Pancreas (tissue), 10 donors: Measurements from ENCODE around the gene SPATS2L. TPM values are rescaled to one million over a fixed set of nuclear protein-coding genes. Genes with fewer than 3 reads are reported as not detected.

Experiments
- ATAC-seq, 4 donors: fragments of 200-7000 bp; cut with Tn5 transposase; one replicate each; pipeline versions ENCODE4 v1.8.0 to v1.9.1; 2020; ENCODE audit warnings: mild to moderate bottlenecking in 4 of 4, moderate library complexity in 4 of 4
- DNase-seq, 6 donors: peaks; one replicate each; pipeline ENCODE4 v3.0.0-alpha.2; 2020
- FAIRE-seq: peaks from 2 replicates; lab custom pipeline; 2012; peaks lifted over from hg19 to GRCh38; lab: Jason Lieb, UNC
- H3K27ac ChIP-seq, 4 donors: fragments of 200-600 bp; sonication (generic); 1 replicate in 3 of 4; 2 replicates in 1 of 4; pipeline versions ENCODE4 v1.5.0 to v1.8.0; 2020
- H3K27me3 ChIP-seq, 4 donors: fragments of 200-600 bp; one replicate each; pipeline ENCODE4 v1.8.0; 2021
- H3K36me3 ChIP-seq, 3 donors: fragments of 200-600 bp; sonication (generic) in 1 of 3; one replicate each; pipeline versions ENCODE4 v1.5.0 to v1.8.0; 2020 to 2021
- H3K4me1 ChIP-seq, 3 donors: fragments of 200-600 bp; one replicate each; pipeline ENCODE4 v1.8.0; 2021
- H3K4me3 ChIP-seq, 4 donors: fragments of 200-600 bp; sonication (generic) in 2 of 4; one replicate each; pipeline versions ENCODE4 v1.5.0 to v1.8.0; 2020 to 2021
- H3K9me3 ChIP-seq, 4 donors: fragments of 200-600 bp; one replicate each; pipeline ENCODE4 v1.8.0; 2021
- CTCF ChIP-seq, 4 donors: fragments of 200-600 bp; sonication (generic) in 3 of 4; IDR thresholded peaks; one replicate each; pipeline versions ENCODE4 v1.5.0 to v1.8.0; 2021; ENCODE audit warnings: antibody characterized with exemption in 4 of 4
- WGBS, 2 donors: extraction: QIAGEN DNeasy Blood & Tissue Kit; methylation state at CpG; one replicate each; pipeline ENCODE4 v1.1.7; 2013; 5-methylcytosine and 5-hydroxymethylcytosine counted together
- intact Hi-C, 3 donors: fragments of 100-400 bp; cut with DNase I; formaldehyde crosslinking; loops; one replicate each; pipeline versions ENCODE4 v1.11.1 to v1.14.2; 2022
- polyA plus RNA-seq, 2 donors: library from polyadenylated mRNA; stranded (reverse); fragments of 200-250 nt; gene quantifications; one replicate each; pipeline ENCODE4 v1.2.3, GENCODE V29; 2013
- total RNA-seq, 6 donors: library from RNA; stranded (reverse); fragmentation: NEBNext Ultra II Directional in 4 of 6; extraction: Animal tissue kit (Norgen Biotek cat#: 25700) in 4 of 6; gene quantifications; one replicate each; pipeline versions ENCODE4 v1.2.1 to v1.2.4, GENCODE V29; 2021 to 2023
- donor health status: healthy with polysubstance abuse.
- donor health status: DM: no; HTN: no; CAD: no; lungs with moderate emphysema.
- donor health status: DM: no; HTN: no; CAD: no.
- donor health status: control.
- donor health status: control.
- donor health status: Bipolar disorder and iron deficiency.
- donor health status: DM: yes; HTN: yes; CAD: no.
- donor health status: DM: no; HTN: no; CAD: no.
- donor health status: DM: no; HTN: no; CAD: no.
- donor health status: DM: yes; HTN: yes; CAD: no.

SPATS2L gene
- total and polyA plus RNA-seq, 8 donors: 28.8 to 87.0 (median 40.8) TPM

DNA sequence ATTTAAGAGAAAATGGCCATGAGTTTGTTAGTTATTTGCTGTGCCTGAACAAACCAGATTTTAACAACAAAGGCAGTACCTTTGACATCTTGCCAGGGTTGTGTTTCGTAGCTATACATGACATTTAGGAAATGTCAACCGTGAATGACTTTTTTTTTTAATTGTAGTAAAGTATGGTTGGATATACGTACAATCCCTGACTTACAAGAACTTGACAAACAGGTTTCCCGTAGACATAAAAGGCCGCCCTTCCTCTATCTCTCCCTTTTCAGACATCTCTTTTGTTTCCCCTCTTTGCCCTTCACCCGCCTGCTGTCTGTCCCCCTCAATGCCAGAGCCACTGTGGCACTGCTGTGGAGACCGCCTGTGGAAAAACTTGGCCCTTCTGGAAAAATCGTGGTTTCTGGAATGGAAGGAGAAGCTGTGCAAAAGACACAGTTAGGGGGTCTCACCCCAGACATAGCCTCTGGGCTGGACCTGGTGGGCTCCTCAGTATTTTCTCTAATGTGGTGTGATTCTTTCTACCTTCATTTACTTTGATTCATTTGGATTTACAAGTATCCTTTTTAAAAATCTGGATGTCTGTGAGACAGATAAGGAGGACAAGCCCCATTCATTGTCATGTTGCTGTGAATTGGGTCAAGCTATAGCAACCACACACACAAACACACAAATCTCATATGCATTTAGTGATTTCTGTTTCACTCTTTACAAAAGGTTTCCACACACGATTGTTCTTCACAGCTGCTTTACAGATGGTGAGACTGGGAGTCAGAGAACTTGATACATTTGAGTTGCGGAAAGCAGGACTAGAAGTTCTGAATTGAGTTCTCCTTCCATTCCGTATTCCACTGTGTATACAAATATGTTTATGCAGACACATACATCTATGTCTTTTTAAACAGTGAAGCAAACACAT lies 48.6 kb downstream of the SPATS2L start:
- WGBS, 2 donors: 77 to 80% methylated on average over 11 of the region's 11 CpGs
- H3K27me3 ChIP-seq: no peaks in the 10 kb centered on the region
- no peak overlapping the region for H3K27ac ChIP-seq
- no peaks in the 10 kb centered on the region for H3K9me3 ChIP-seq
- H3K4me1 ChIP-seq: peaks cover 0 to 11% (median 0%) of the 10 kb centered on the region in 3 donors
- no peaks in the 10 kb centered on the region for H3K36me3 ChIP-seq
- TF ChIP-seq CTCF (IDR thresholded peaks at IDR 0.05): no peak
- ATAC-seq: no peak
- FAIRE-seq: no peak
- no peak overlapping the region for H3K4me3 ChIP-seq
- no peak for DNase-seq
- intact Hi-C loops: no loop called here

DNA sequence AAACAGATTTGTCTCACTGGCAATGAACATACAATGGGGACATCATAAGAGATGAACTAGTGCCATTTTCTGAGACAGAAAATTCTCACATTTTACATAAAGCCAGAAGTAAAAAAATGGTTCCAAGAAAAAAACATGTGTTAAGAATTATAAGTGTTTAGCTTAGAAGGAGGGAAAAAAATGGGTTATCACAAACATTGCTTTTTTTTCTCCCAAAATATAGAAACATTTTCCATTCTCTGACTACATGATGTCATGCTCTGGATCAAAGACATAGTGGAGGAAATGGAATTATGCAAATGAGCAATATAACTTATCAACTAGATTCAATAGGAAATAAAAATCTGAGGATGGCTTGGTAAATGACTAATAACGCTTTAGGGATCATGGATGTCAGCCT lies 49.8 kb downstream of the SPATS2L start:
- TF ChIP-seq CTCF (IDR thresholded peaks at IDR 0.05): no peak
- Histone ChIP-seq H3K36me3 (no peaks in the 10 kb centered on the region), H3K4me1 (peaks cover 0 to 11% (median 0%) of the 10 kb centered on the region in 3 donors), H3K27ac (no peak overlapping the region), H3K4me3 (no peak overlapping the region), H3K27me3 (no peaks in the 10 kb centered on the region), H3K9me3 (no peaks in the 10 kb centered on the region)
- FAIRE-seq (no peak), ATAC-seq (no peak), DNase-seq (no peak)
- 89 to 94% methylated on average over 1 of the region's 1 CpG for WGBS, 2 donors
- intact Hi-C loops: no loop called here

GRCh38 chr2:200356857-200357384 lies 50.4 kb downstream of the SPATS2L start:
- FAIRE-seq (no peak), ATAC-seq (no peak), DNase-seq (no peak)
- H3K4me1 ChIP-seq: peaks cover 0 to 5% (median 0%) of the 10 kb centered on the region in 3 donors
- H3K27me3 ChIP-seq: no peaks in the 10 kb centered on the region
- intact Hi-C loops: no loop called here
- no peaks in the 10 kb centered on the region for H3K36me3 ChIP-seq
- TF ChIP-seq CTCF (IDR thresholded peaks at IDR 0.05): no peak
- H3K27ac ChIP-seq: no peak overlapping the region
- H3K4me3 ChIP-seq: no peak overlapping the region
- WGBS, 2 donors: 65 to 71% methylated on average over 1 of the region's 1 CpG
- H3K9me3 ChIP-seq: no peaks in the 10 kb centered on the region

DNA sequence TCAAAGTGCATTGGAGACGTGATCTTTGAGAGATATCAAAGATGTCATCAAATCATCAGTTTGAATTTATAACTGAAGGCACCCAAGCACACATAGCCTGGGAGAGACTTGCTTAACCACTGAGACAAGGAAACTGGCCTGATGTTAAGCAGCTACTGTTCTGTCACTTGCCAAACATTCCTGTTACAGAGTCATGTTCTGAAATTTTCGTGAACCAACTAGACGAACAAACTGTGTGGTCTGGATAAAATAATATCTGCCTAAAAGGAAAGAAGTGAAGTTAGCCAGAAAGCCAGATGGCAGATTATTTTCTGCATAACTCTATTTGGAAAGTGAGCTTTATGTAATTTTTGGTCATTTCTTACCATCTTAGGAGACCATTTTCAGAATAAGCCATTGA lies 51.4 kb downstream of the SPATS2L start:
- Histone ChIP-seq H3K36me3 (no peaks in the 10 kb centered on the region), H3K27me3 (no peaks in the 10 kb centered on the region), H3K4me1 (peaks cover 0 to 5% (median 0%) of the 10 kb centered on the region in 3 donors), H3K4me3 (no peak overlapping the region), H3K9me3 (no peaks in the 10 kb centered on the region), H3K27ac (no peak overlapping the region)
- no peak for TF ChIP-seq CTCF (IDR thresholded peaks at IDR 0.05)
- DNase-seq (no peak), ATAC-seq (peak in 2 of 4 donors; percentile 35 to 54), FAIRE-seq (no peak)
- intact Hi-C loops: no loop called here
- WGBS, 2 donors: 68 to 75% methylated on average over 3 of the region's 3 CpGs

GRCh38 chr2:200359552-200359951 lies 53.1 kb downstream of the SPATS2L start:
- DNase-seq (no peak), FAIRE-seq (no peak), ATAC-seq (peak in 2 of 4 donors; percentile 39 to 44)
- H3K27ac ChIP-seq: no peak overlapping the region
- H3K4me3 ChIP-seq: no peak overlapping the region
- intact Hi-C loops: no loop called here
- H3K36me3 ChIP-seq: no peaks in the 10 kb centered on the region
- WGBS, 2 donors: 87 to 96% methylated on average over 2 of the region's 2 CpGs
- no peaks in the 10 kb centered on the region for H3K27me3 ChIP-seq
- no peak for TF ChIP-seq CTCF (IDR thresholded peaks at IDR 0.05)
- no peaks in the 10 kb centered on the region for H3K9me3 ChIP-seq
- no peaks in the 10 kb centered on the region for H3K4me1 ChIP-seq
